ENCODE measurements around the gene PLBD1.

PLBD1 gene

GRCh38 chr12:14605401-14605989 lies 37.8 kb upstream of the PLBD1 start:
- no peak overlapping the region for H3K27ac ChIP-seq
- TF ChIP-seq CTCF (conservative IDR thresholded peaks at IDR 0.05) = no peak
- no peak for TF ChIP-seq ZFX (IDR thresholded peaks at IDR 0.05)

GRCh38 chr12:14601692-14602478 lies 34.2 kb upstream of the PLBD1 start:
- TF ChIP-seq ZFX (IDR thresholded peaks at IDR 0.05) (no peak), CTCF (conservative IDR thresholded peaks at IDR 0.05) (no peak)
- no peak overlapping the region for H3K27ac ChIP-seq

GRCh38 chr12:14597480-14597879 lies 29.8 kb upstream of the PLBD1 start:
- TF ChIP-seq CTCF (conservative IDR thresholded peaks at IDR 0.05) (no peak), ZFX (IDR thresholded peaks at IDR 0.05) (no peak)
- no peak overlapping the region for H3K27ac ChIP-seq

- TF ChIP-seq ZFX (IDR thresholded peaks at IDR 0.05) = no peak
- no peak overlapping the region for H3K27ac ChIP-seq
Measured at GRCh38 chr12:14591719-14592118, 24.0 kb upstream of the PLBD1 start.

GRCh38 chr12:14589169-14590004 lies 21.7 kb upstream of the PLBD1 start:
- no peak overlapping the region for H3K27ac ChIP-seq

GRCh38 chr12:14588571-14588970 lies 20.9 kb upstream of the PLBD1 start:
- TF ChIP-seq ZFX (IDR thresholded peaks at IDR 0.05) (no peak), CTCF (conservative IDR thresholded peaks at IDR 0.05) (no peak)
- no peak overlapping the region for H3K27ac ChIP-seq

More at GRCh38 chr12:14589169-14590004, 21.7 kb upstream of the PLBD1 start:
- TF ChIP-seq ZFX (IDR thresholded peaks at IDR 0.05) (no peak), CTCF (conservative IDR thresholded peaks at IDR 0.05) (no peak)

GRCh38 chr12:14578646-14579045 lies 11.0 kb upstream of the PLBD1 start:
- no peak for TF ChIP-seq CTCF (conservative IDR thresholded peaks at IDR 0.05)
- no peak for TF ChIP-seq ZFX (IDR thresholded peaks at IDR 0.05)
- no peak overlapping the region for H3K27ac ChIP-seq

Measured in C4-2B (cell line).